Left lung (tissue), 10 donors: ENCODE measurements around the gene NAA10. TPM values are rescaled to one million over a fixed set of nuclear protein-coding genes. Genes with fewer than 3 reads are reported as not detected.

Experiments
- ATAC-seq: fragments of 200-7000 bp; cut with Tn5 transposase; one replicate; pipeline ENCODE4 v1.9.1; 2020; ENCODE audit warnings: moderate library complexity
- DNase-seq, 4 donors: peaks; one replicate each; pipeline ENCODE4 v3.0.0-alpha.2; 2013 to 2020
- H3K27ac ChIP-seq, 2 donors: fragments of 200-600 bp; sonication (generic) in 1 of 2; one replicate each; pipeline versions ENCODE4 v1.5.0 to v1.8.0; 2020 to 2021
- H3K27me3 ChIP-seq, 2 donors: fragments of 200-600 bp; sonication (generic) in 1 of 2; one replicate each; pipeline versions ENCODE4 v1.5.0 to v1.8.0; 2020 to 2021
- H3K36me3 ChIP-seq, 2 donors: fragments of 200-600 bp; sonication (generic) in 1 of 2; one replicate each; pipeline versions ENCODE4 v1.5.0 to v1.8.0; 2020 to 2021
- H3K4me1 ChIP-seq, 2 donors: fragments of 200-600 bp; one replicate each; pipeline ENCODE4 v1.8.0; 2021
- H3K4me3 ChIP-seq, 2 donors: fragments of 200-600 bp; sonication (generic) in 1 of 2; one replicate each; pipeline versions ENCODE4 v1.5.0 to v1.8.0; 2020 to 2021; ENCODE audit warnings: mild to moderate bottlenecking in 1 of 2
- H3K9me3 ChIP-seq, 2 donors: fragments of 200-600 bp; sonication (generic) in 1 of 2; one replicate each; pipeline versions ENCODE4 v1.5.0 to v1.8.0; 2020 to 2021
- intact Hi-C, 2 donors: fragments of 100-400 bp; cut with DNase I; formaldehyde crosslinking; loops; one replicate each; pipeline versions ENCODE4 v1.11.2 to v1.14.2; 2022
- polyA plus RNA-seq, 6 donors: library from polyadenylated mRNA; unstranded; fragments of 120-200 nt; gene quantifications; one replicate each; pipeline ENCODE4 v1.2.1, GENCODE V29; 2013; ENCODE audit not compliant: insufficient read length in 6 of 6
- total RNA-seq, 2 donors: library from RNA; stranded (reverse); fragmentation: NEBNext Ultra II Directional; extraction: Animal tissue kit (Norgen Biotek cat#: 25700); gene quantifications; one replicate each; pipeline ENCODE4 v1.2.1, GENCODE V29; 2021
- TF ChIP-seq, protein P1 (sequence below), 2 donors: fragments of 200-600 bp; sonication (generic) in 1 of 2; IDR thresholded peaks; one replicate each; pipeline versions ENCODE4 v1.5.0 to v1.8.0; 2021; ENCODE audit warnings: antibody characterized with exemption in 2 of 2
- donor health status: DM: no; HTN: yes; CAD: no.
- donor health status: DM: no; HTN: no; CAD: no.

The NAA10 gene
- total and polyA plus RNA-seq, 8 donors: 49.0 to 105 (median 57.5) TPM

DNA sequence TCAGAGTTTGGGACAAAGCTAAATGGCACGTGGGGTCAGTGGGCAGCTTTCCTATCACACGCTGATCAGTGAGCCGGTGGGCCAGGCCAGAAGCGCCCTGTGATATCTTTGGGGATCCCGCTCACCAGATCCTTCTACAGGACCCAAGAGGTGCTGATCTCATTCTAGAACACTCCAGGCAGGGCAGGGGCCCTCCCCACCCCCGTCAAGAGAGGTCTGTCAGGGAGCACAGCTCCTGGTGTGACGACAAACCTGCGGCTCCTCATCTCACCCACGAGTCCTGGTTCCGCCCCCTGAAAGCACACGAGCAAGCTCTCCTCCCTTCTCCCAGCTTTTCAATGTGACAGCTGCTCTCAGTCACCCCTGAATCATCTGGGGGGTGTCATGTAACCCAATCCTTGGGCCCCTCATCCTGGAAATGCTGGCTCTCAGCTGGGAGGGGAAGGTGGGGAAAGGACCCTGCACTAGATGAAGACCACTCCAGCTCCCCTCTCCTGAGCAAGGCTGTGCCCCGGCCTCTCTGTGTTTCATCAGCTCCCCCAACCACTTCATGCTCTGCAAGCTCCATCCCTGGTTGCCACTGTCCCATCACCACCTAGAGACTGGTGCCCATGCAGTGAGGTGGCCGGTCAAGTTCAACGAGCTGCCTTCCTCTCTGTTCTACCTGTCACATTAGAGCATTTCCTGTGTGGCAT, 32.2 kb upstream of the NAA10 start:
- no peak for DNase-seq
- ATAC-seq: no peak
- peak overlapping the region in 1 of 2 donors; percentile 84 for H3K27ac ChIP-seq
- TF ChIP-seq, protein P1, sequence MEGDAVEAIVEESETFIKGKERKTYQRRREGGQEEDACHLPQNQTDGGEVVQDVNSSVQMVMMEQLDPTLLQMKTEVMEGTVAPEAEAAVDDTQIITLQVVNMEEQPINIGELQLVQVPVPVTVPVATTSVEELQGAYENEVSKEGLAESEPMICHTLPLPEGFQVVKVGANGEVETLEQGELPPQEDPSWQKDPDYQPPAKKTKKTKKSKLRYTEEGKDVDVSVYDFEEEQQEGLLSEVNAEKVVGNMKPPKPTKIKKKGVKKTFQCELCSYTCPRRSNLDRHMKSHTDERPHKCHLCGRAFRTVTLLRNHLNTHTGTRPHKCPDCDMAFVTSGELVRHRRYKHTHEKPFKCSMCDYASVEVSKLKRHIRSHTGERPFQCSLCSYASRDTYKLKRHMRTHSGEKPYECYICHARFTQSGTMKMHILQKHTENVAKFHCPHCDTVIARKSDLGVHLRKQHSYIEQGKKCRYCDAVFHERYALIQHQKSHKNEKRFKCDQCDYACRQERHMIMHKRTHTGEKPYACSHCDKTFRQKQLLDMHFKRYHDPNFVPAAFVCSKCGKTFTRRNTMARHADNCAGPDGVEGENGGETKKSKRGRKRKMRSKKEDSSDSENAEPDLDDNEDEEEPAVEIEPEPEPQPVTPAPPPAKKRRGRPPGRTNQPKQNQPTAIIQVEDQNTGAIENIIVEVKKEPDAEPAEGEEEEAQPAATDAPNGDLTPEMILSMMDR (IDR thresholded peaks at IDR 0.05): no peak
- intact Hi-C loops: no loop called here
- H3K27me3 ChIP-seq: no peaks in the 10 kb centered on the region
- no peaks in the 10 kb centered on the region for H3K9me3 ChIP-seq
- peaks cover 0 to 23% of the 10 kb centered on the region in 2 donors for H3K36me3 ChIP-seq
- peak overlapping the region in 1 of 2 donors; percentile 72 for H3K4me3 ChIP-seq
- H3K4me1 ChIP-seq: peaks cover 8 to 44% of the 10 kb centered on the region in 2 donors

DNA sequence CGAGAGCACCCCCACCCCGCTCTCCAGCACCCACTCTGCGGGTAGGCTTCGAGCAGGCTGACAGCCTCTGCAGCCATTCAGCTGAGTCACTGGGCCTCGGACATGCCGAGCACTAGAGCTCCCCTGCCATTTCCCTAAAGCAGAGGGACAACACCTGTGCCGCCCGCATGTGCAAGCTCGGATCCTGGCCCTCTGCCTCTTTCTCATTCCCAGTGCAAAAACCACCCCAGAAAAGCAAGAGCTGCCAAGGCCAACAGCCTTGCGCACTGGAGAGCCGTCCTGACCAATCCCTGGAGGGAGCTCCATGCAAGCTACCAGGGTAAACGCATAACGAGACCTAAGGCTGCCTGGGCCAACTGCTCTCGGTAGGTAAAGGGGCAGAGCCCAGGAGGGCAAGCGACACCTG, 31.4 kb upstream of the NAA10 start:
- H3K27ac ChIP-seq: peak overlapping the region in 1 of 2 donors; percentile 84
- peaks cover 0 to 30% of the 10 kb centered on the region in 2 donors for H3K36me3 ChIP-seq
- no peak for ATAC-seq
- intact Hi-C loops: no loop called here
- H3K4me3 ChIP-seq: no peak overlapping the region
- H3K9me3 ChIP-seq: no peaks in the 10 kb centered on the region
- DNase-seq: no peak
- TF ChIP-seq, protein P1 (IDR thresholded peaks at IDR 0.05): no peak
- no peaks in the 10 kb centered on the region for H3K27me3 ChIP-seq
- peaks cover 8 to 44% of the 10 kb centered on the region in 2 donors for H3K4me1 ChIP-seq

DNA sequence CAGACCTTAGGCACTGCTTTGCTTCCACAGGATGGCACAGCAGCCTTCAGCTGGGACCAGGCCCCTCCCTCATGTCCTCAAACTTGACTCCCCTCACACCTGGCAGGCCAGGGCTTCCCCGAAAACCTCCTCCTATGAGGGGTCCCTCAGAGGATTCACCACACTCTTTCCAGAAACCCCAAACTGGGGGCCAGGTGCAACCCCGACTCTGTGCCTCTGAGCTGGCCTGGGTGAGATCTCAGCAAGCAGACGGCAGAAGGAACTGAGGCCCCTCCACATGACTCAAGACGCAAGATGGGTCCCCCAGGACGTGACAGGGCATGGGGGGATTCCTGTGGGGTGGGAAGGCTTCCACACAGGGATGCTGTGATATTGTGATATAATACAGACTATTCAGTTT, 30.6 kb upstream of the NAA10 start:
- no peak for ATAC-seq

DNA sequence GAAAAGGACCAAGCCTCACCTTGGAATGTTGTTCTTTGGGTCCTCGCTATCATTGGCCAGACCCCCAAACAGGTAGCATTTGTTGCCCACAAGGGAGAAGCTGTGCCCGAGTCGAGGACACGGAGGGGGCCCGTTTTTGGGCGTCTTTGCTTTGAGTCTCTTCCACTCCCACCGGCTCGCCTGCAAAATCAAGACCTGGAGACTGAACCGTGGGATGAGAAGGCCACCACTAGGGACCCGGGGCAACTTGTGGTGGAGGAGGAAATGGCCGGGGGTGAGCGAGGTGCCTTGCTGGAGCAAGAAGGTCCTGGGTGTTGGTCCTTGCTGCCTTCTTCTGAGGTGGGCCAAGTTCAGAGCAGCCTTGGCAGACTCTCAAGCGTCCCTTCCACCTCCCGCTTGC, 29.3 kb upstream of the NAA10 start:
- H3K9me3 ChIP-seq: no peaks in the 10 kb centered on the region
- no peak for DNase-seq
- no peak for ATAC-seq
- no peaks in the 10 kb centered on the region for H3K27me3 ChIP-seq
- H3K36me3 ChIP-seq: peaks cover 0 to 52% of the 10 kb centered on the region in 2 donors
- peaks cover 8 to 39% of the 10 kb centered on the region in 2 donors for H3K4me1 ChIP-seq
- H3K4me3 ChIP-seq: no peak overlapping the region
- no peak overlapping the region for H3K27ac ChIP-seq
- intact Hi-C loops: no loop called here
- TF ChIP-seq, protein P1 (IDR thresholded peaks at IDR 0.05): no peak

More for the DNA sequence above, 30.6 kb upstream of the NAA10 start:
- peaks cover 0 to 39% of the 10 kb centered on the region in 2 donors for H3K36me3 ChIP-seq
- H3K27ac ChIP-seq: no peak overlapping the region
- TF ChIP-seq, protein P1 (IDR thresholded peaks at IDR 0.05): no peak
- no peaks in the 10 kb centered on the region for H3K9me3 ChIP-seq
- H3K4me3 ChIP-seq: no peak overlapping the region
- intact Hi-C loops: no loop called here
- DNase-seq: no peak
- no peaks in the 10 kb centered on the region for H3K27me3 ChIP-seq
- peaks cover 8 to 44% of the 10 kb centered on the region in 2 donors for H3K4me1 ChIP-seq

DNA sequence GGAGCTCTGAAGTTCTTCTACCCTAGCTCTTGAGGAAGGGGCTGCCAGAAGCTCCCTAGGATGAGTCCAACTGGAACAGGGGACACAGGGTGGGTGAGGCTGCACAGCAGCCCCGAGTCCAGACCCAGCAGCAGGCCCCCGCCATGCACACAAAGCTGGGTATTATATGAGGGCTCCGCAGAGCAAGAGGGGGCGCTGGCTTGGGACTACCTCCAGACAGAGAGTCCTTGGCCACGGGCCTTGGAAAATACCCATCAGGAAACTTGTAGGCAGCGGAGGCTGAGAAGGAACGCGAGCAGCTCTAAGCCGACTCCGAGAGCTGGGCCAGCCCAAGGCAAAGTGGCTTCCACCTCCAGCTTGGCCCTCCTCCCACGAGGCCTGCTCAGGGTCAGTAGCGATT, 28.7 kb upstream of the NAA10 start:
- Histone ChIP-seq H3K27ac (no peak overlapping the region), H3K36me3 (peaks cover 0 to 57% of the 10 kb centered on the region in 2 donors), H3K27me3 (no peaks in the 10 kb centered on the region), H3K4me3 (no peak overlapping the region), H3K4me1 (peaks cover 5 to 34% of the 10 kb centered on the region in 2 donors), H3K9me3 (no peaks in the 10 kb centered on the region)
- intact Hi-C loops: no loop called here
- ATAC-seq: no peak
- no peak for DNase-seq
- TF ChIP-seq, protein P1 (IDR thresholded peaks at IDR 0.05): no peak
